Body of pancreas (tissue), 4 donors: ENCODE data around the gene ZFP69B.

Experiments used
- CTCF ChIP-seq, 7 experiments: fragments of 450-650 bp in 4 of 7; fragments of 200-600 bp in 3 of 7; sonication (generic) in 3 of 7; IDR thresholded peaks; one replicate each; pipeline ENCODE4 v1.5.1; 2016 to 2019; ENCODE audit warnings: antibody characterized with exemption in 7 of 7
- POLR2A ChIP-seq, 3 donors: fragments of 450-650 bp; IDR thresholded peaks; one replicate each; pipeline ENCODE4 v1.6.1; 2016; ENCODE audit warnings: antibody characterized with exemption in 3 of 3, mild to moderate bottlenecking in 2 of 3

GRCh38 chr1:40425198-40425597 lies 25.1 kb upstream of the ZFP69B start:
- TF ChIP-seq POLR2A (IDR thresholded peaks at IDR 0.05) (no peak), CTCF (IDR thresholded peaks at IDR 0.05) (no peak)
